HG03354 (cell line): Measurements from ENCODE around the gene CCND3.

Experiments used
- ATAC-seq: cut with Tn5 transposase; IDR thresholded peaks from one replicate; pipeline ENCODE4 v1.9.1; 2021; ENCODE audit warnings: mild to moderate bottlenecking; ENCODE audit not compliant: unreplicated experiment, poor library complexity, severe bottlenecking

Gene CCND3

GRCh38 chr6:41941280-41942066, at the start of gene CCND3:
TSS of gene CCND3 (minus strand) at chr6:41941808. CDS start at chr6:41941649, 159 bp downstream.
- ATAC-seq, result peak; percentile 89

GRCh38 chr6:41986339-41986738, 44.7 kb upstream of the CCND3 start:
- ATAC-seq, result no peak

- ATAC-seq, result no peak
Measured at GRCh38 chr6:41984623-41985022, 43.0 kb upstream of the CCND3 start.

- ATAC-seq, result no peak
Measured at GRCh38 chr6:41976794-41977484, 35.3 kb upstream of the CCND3 start.

- ATAC-seq, result no peak
Measured at GRCh38 chr6:41975276-41975675, 33.7 kb upstream of the CCND3 start.

- no peak for ATAC-seq
Measured at GRCh38 chr6:41974281-41974825, 32.7 kb upstream of the CCND3 start.

- no peak for ATAC-seq
Measured at GRCh38 chr6:41972826-41973225, 31.2 kb upstream of the CCND3 start.

- ATAC-seq, result no peak
Measured at GRCh38 chr6:41970436-41970846, 28.8 kb upstream of the CCND3 start.

GRCh38 chr6:41967312-41968287, 26.0 kb upstream of the CCND3 start:
- ATAC-seq, result no peak

- ATAC-seq, result no peak
Measured at GRCh38 chr6:41966961-41967311, 25.3 kb upstream of the CCND3 start.

- ATAC-seq, result no peak
Measured at GRCh38 chr6:41966214-41966920, 24.8 kb upstream of the CCND3 start.

- no peak for ATAC-seq
Measured at GRCh38 chr6:41965429-41966213, 24.0 kb upstream of the CCND3 start.

- ATAC-seq, result no peak
Measured at GRCh38 chr6:41964201-41964887, 22.7 kb upstream of the CCND3 start.

- ATAC-seq, result no peak
Measured at GRCh38 chr6:41963371-41963770, 21.8 kb upstream of the CCND3 start.

- no peak for ATAC-seq
Measured at GRCh38 chr6:41960028-41960427, 18.4 kb upstream of the CCND3 start.

- no peak for ATAC-seq
Measured at GRCh38 chr6:41958022-41958856, 16.6 kb upstream of the CCND3 start.

GRCh38 chr6:41957117-41957516, 15.5 kb upstream of the CCND3 start:
- no peak for ATAC-seq
